Measurements from ENCODE around the gene RWDD3.

RWDD3 gene

DNA sequence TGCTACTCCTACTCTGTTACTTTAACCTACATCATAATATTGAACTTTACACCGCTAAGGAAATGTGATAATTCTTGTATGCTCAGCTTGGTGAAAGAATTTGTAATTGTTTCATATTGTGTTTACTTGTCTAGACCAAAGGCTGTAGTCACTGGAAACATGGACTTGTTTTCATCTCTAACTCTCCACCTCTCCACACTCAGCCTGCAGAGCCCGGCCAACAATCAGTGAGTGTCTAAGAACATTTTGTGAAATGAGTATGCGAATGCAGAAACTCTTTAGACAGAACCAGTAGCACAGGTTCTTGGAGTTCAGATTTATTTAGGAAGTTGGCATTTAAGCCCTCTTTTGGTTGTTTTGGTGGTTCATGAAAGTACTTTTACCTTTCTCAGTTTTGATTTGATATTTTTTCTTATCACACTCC is 3.2 kb upstream of the RWDD3 start:
- DNase-seq = no peak

DNA sequence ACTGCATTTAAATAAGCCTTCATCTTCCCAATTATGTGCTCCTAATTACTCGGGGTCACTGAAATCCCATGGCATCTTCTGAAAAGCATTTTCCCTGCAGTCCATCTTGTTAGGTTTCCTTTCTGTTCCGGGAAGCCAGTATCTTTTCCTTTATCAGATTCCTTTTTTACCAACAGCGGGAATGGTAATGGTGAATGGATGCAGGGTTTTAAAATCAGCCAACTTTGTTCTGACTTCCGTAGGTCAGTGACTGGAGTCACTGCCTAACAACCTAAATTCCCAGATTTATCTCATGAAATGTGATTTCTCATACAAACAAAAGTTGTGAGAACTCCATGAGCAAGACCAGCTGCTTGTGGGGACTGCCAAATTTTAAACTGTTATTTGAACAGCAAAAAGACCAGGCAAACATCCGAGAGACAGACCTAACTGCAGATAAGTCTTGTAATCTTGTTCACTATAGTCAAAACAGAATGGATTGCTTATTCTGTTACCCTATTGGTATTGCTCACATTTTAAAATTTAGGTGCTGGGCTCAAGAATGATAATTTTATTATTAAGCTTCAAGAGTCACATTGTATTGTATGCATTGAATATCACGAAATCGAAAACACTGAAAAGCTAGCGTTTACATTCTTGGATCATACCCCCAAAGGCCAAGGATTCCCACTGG is 1.2 kb upstream of the RWDD3 start:
- no peak for DNase-seq

DNA sequence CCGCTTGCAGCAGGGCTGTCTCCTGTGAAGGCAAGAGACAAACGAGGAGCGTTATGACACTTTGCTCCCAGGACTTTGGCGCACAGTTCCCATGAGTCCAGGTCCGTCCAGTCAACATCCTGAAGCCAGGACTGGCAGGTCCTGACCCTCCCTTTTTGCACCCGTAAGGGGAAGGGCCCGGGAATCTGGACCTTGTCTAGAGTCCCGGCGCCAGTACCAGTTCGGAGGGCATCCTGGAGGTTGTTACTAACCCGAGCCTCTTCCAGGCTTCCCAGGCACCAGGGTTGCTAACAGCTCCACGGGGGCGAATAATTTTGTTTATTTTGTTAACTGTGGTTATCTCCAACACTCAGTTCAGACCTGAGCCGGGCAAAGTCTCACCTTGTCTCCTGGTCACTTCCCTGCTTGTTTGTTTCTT is 682 bp upstream of the RWDD3 start:
- no peak for DNase-seq

DNA sequence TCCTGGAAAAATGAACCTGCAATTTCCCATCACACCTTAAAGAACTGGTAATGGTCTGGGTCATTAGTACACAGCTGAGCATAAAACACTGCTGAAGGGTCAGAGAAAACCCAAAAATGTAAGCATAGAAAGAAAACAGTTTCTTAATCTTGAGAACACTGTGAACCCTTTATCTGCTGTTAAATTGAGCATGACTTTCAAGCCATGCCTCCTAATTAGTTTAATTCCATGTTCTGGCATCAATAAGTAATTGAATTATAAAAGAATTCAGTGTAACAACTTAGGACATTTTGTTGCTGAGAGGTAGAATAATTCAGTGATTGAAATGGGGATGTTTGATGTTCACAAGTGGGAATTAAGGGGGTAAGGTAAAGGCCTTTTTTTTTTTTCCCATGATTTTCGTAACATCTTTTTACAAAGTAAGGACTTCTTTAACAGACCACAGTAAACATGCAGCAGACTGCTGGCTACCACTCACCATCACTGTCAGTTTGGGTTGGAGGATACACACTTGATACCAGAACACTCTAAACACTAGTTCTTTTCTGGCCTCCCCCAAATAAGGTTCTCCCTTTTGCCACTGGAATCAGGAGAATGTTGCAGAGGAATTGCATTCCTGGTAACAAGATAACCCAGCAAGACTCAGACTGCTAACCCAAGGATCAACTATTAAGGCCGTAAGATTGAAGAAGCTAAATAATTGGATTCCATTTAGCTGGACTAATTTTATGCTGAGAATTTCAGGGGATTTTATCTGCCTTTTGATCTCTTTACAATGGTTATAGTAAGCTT is 3.0 kb downstream of the RWDD3 start:
- DNase-seq = no peak

DNA sequence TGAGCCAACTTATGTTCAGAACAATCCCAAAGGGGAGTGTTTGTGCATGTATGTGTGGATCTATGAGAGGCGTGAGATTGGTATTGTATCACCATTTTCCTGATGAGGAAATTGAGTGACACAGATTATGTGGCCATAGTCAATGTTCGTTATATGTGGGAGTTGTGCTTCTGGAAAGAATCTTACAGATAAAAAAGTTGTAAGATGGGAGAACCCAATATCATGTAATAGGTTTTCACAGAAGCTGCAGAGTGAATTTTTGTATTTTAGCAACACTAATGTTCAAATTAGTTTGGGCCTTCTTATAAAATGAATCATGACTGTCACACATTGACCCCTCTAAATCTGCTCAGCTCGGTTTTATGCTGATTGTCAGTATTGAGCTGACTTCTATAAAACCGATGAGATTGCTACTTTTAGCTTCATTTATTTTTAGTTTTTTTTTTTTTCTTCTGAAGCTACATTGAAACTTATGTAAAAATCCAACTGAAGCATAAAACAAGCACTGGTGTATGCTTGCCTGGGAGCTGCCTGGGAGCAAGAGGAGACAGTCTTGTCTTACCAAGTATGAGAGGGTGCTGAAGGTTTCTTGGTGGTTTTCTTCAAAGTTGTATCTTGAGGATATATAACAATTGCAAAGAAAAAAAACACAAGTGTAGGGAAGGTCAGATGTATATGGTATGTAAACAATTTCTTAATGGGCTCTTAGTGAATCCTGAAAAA is 4.1 kb downstream of the RWDD3 start:
- DNase-seq = no peak

DNA sequence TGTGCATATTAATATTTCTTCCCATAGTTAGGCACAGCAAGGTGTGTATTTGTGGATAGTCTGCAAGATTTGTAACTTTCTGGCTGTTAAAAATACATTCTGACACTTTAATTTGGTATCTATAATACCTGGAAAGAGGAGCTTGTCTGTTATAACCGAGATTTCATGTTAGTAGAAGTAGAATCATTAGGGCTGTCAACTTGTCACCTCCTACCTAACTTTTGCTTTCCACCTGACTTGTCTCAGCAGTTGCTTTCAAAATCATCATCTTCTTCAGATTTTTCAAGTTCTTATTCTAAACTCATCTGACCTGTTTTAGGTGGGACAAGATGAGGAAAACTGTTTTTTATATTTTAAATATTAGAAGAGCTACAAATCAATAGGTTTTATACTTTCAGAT is 11.0 kb downstream of the RWDD3 start:
- no peak for DNase-seq

DNA sequence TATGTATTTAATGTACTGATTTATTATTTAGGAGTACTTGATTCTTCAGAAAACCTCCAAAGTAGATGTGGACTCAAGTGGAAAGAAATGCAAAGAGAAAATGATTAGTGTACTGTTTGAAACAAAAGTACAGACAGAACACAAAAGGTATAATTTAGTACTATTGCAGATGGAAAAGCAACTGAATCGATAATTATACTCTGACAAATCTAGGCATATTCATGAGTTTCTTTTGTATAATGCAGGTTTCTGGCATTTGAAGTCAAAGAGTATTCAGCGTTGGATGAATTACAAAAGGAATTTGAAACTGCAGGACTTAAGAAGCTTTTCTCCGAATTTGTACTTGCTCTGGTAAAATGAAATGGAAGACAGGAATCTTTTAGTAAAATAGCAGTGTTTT is 12.5 kb downstream of the RWDD3 start:
- DNase-seq = no peak

DNA sequence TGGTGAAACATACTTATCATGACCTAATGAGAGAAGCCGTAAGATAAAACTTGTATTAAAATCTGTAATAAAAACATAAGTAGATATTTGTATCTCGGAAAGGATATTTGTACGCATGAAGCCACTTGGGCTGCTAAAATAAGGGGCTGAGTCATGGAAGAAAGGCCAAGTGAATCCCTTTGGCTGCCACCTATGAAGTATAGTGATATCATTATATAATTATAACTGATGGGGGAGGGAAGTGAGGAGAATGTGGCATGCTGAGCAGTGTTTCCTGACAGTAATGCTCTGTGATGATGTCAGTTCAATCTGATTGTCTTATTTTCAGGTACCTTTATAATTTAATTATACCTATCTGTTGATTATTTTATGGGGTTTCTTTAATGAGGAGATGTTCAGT is 13.6 kb downstream of the RWDD3 start:
- DNase-seq = no peak

DNA sequence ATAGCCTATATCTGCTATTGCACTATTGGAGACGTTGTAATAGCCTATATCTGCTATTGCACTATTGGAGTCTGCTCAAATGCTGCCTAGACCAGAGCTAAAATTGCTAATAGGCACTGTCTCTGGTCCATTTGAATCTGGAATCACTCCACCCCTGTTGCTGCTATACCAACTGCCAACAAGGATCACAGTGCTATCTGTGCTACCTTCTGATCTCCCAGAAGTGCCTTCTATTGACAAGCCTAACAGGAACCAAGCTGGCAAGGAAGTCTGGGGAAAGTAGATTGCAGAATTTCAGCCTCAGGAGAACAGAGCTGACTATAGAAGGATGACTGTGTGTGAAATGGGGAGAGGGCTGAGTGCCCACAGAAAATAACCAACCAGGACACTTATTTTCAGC is 15.9 kb downstream of the RWDD3 start:
- no peak for DNase-seq

DNA sequence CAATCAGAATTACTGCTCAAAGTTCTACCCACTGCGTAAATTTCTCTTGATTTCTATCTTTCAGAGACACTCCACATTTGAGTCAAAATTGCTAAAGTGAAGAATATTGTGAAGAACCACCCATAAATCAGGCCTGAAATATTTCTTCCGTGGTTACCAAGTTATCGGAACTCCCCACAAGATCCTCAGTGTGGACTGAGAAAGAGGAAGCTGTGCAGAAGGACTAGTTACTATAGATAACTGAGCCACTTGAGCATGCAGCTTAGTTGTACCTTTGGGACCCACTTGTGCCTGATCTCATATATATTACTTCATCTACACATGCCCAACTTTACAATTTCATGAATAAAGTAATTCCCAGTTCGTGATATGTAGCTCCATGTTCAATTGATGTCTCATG is 18.4 kb downstream of the RWDD3 start:
- DNase-seq = no peak

DNA sequence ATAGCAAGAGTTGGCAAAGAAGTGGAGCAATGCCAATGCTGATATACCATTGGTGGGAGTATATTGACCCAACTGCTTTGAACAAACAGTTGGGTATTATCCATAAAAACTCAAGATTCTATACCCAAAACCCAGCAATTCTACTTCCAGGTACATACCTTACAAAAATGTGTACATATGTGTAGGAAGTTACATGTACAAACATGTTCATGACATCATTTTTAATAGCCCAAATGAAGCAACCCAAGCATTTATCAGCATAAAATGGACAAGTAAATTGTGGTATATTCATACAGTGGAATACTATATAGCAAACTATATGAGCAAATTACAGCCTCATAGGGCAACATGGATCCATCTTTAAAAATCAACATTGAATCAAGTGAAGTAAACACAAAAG is 20.9 kb downstream of the RWDD3 start:
- DNase-seq = no peak

DNA sequence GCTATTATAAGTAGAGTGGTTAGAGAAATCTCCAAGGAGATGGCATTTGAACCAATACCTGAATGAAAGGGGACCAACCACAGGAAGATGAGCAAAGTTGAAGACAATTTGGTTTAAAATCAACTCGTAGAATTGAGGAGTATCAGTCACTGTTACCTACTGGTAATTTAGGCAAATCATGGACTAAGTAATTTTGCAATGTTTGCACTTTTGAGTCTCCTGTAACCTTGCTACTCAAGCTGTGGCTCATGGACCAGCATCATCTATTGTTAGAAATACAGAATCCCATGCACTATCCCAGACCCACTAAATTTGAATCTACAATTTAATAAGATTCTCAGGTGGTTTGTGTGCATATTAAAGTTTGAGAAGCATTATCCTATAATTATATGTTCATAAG is 21.8 kb downstream of the RWDD3 start:
- no peak for DNase-seq

DNA sequence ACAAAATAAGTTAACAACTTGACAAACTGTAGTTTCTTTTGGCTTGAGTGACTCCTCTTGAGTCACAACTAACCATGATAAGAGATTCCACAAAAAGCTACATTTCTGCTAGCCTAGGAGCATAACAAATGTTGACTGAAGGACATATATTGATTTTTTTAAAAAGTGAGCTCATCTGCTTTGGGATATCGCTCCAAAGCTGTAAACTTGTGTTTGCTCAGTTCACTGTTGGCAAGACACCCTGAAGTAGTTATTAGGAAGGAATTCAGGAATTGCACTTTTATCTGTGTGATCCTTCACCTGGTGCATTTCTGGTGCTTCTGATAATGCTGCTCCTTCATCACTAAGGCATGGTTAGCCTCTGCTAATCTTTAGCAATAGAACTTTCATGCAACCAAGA is 23.7 kb downstream of the RWDD3 start:
- no peak for DNase-seq

DNA sequence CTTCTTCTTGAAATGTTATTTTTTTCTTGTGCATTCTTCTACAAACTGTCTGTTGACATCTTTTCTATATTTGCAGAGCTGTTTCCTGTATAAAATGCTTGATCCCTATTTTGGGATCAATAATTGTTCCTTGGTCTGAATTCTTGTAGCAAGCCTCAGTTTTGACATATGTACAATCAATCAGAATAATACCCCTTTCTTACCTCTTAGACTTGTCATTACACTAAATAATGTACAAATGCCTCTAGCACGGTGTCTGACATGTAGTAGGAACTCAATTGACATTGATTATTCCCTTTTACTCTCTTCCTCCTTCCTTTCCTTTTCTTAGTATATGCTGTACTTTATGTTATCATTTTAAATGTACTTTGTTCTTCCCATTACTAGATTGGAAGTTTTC is 25.2 kb downstream of the RWDD3 start:
- no peak for DNase-seq

DNA sequence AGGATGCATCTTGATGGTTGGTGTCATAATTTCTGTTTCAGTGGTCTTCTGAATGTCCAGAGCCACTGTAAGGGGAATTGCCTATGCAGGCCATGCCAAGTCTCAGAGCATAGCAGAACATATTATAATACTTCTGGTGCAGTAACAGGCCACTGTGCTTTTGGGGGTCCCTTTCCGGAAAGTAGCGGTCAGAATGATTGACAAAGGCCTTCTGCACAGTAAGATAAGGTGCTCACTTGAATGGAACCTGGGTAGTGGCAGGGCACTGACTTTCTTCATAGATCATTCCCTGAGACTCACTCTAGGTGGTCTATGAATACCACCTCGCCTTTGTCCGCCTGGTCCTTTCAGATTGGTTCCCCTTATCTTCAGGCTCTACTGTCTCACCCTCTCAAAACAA is 28.9 kb downstream of the RWDD3 start:
- DNase-seq = no peak

DNA sequence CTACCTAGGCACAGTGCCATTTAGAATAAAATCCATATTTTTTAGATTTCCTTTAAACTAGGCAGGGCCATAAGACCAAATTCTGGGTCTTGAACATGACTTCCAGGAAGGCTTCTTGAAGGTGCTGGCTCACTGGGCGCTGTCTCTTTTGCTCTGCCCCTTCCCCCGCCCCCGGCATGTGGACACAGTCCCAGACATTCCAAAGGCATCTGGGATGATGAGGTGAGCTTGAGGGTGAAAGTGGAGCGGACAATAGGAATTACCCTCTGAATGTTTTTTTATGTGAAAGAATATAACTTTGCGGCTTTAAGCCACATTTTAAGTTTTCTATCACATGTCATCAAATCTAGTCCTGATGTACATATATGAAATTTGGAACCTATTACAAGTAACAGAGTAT is 29.4 kb downstream of the RWDD3 start:
- DNase-seq = no peak

DNA sequence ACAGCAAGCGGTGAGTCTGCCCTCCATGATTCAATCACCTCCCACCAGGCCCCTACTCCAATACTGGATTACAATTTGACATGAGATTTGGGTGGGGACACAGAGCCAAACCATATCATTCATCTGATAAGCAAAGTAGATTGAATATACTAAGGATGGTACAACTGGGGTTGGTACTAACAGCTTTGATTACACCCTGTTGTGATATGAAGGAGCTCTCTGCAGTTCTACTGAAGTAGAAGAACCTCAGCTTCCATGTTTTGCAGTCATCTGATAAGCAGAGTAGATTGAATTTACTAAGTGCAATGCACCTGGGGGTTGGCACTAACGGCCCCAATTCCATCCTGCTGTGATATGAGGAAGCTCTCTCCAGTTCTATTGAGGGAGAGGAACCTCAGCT is 31.1 kb downstream of the RWDD3 start:
- no peak for DNase-seq

DNA sequence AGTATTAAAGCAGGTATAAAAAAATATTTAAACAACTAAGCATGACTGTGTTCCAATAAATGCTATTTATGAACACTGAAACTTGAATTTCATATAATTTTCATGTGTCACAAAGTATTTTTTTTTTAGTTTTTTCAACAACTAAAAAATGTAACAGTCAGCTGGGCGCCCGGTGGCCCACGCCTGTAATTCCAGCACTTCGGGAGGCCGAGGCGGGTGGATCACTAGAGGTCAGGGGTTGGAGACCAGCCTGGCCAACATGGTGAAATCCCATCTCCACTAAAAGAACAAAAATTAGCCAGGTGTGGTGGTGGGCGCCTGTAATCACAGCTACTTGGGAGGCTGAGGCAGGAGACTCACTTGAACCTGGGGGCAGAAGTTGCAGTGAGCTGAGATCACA is 42.4 kb downstream of the RWDD3 start:
- DNase-seq = no peak

DNA sequence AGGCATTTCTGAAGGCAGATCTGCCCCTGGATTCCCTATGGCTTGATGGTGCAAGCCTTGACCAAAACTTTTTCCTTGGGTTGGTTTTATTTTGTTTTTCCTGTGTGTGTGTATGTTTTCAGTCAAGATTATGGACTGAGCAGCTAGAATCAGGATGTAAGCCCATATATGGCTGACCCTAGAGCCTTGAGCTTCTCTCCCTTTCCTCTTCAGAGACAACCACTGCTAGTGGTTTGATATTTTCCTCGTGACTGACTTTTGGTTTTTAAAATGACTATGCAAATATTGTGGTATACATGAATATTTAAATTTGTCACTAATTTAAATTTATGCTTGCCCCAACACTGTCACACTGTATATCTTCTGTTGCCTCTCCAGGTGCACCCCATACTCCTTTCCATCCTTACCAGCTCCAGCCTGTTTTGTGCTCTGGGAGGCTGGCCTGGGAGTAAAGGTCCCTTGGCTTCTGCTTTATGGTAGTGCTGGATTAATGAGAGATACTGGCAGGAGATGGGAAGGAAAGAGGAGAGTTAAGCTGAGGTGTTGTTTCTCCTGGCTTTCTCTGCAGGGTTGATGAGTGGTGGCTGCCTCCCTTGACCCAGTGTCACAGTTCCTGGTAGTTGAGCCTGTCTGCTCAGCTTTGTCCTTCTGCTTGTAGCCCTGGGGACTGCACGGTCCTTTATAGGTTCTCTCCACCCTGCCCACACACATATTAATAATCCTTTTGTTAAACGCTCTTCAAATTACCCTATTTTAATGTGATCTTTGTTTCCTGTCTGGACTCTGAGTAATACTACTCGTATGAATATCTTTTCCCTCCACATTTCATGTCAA is 44.4 kb downstream of the RWDD3 start:
- DNase-seq = no peak

DNA sequence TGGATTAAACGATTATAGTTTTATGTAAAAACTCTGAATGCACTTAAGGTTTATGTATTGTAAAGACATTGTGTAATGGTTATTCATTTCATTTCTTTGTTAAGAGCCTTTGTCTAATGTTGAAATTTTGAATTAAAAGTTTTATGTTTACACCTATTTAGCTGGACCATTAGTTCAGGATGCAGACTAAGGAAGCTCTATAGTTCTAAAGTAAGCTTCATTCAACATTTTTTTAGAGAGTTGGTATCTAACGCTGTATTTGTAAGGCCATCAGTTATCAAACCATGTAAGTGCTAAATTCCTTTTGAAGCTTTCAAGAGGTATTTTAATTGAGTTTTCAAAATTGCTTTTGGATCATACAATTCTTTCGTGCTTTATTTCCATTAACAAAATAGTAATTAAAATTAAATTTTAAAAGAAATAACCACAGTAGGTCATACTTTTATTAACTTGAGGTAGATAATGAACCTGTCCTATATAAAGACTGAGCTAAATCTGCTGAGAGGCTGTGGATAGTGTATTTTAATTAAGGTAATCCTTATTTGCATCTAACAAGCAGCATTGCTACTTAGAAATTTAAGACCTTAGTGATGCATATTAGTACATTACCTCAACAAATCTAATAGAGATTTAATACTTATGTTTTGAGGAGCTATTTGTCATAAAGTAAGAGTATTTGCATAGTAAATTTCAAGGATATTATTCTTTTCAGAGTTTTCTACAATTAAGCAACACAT is 47.9 kb downstream of the RWDD3 start:
- no peak for DNase-seq

DNA sequence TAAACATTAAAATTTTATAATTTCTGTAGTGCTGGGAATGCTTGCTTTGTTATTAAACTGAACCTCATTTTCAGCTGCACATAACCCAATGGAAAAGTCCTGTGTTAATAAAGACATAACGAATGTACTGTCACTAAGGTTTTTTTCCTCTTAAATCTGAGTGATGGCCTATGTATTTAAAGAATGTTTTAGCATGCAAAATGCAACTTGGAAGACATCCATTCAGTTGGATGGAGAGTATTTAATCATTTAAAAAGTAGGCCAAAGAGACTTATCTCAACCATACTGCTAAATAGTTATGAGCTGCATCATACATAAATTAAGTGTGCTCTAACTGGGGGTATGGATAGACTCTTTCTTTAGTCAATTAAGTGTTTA is 48.5 kb downstream of the RWDD3 start:
- no peak for DNase-seq

DNA sequence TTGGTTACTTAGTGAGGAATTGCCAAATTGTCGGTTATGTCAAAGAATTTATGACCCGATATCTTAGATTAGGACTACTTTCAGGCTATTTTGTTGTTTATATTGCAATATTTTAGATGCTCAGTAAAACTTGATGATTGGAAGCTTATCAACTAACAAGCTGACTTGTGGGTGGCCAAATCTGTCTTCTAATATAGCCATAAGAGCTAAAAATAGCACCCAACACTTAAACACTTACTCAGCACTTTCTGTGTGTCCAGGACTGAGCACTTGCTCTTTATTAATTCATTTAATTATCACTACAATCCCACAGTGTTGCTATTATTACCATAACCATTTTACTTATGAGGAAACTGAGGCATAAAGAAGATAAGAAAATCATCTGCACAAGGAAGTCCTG is 50.4 kb downstream of the RWDD3 start:
- DNase-seq = no peak

DNA sequence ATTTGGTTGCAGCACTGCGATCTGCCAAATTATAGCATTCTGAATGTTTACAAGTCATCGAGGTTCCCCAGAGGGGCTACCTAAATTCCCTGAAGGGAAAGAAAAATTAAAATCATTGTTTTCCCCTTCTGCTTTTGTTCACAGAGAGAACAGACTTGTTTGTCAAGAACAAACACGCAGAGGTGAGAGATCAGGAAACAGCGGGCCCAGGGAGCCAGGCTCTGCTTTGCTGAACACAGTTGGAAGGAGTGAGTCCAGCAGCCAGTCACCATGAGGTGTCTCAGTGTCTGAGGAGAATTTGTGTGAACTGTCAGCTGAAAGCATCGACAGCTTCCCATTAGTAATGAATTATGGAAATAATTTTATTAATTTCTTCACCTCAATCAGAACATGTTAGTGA is 52.5 kb downstream of the RWDD3 start:
- DNase-seq = no peak

All from stimulated activated CD4-positive, alpha-beta T cell treated with anti-CD3 and anti-CD28 coated beads, Interleukin-15, amount 100 ng/mL, for 24 hours (primary cell).